Measurements from ENCODE around the gene YPEL1. TPM values are rescaled to one million over a fixed set of nuclear protein-coding genes. Genes with fewer than 3 reads are reported as not detected.

Gene YPEL1
- total and polyA plus RNA-seq, 2 of the 13 experiments (the other 11 are each of a cell fraction or from before 2014, with no cell fraction given): 0.33 to 2.5 TPM

DNA sequence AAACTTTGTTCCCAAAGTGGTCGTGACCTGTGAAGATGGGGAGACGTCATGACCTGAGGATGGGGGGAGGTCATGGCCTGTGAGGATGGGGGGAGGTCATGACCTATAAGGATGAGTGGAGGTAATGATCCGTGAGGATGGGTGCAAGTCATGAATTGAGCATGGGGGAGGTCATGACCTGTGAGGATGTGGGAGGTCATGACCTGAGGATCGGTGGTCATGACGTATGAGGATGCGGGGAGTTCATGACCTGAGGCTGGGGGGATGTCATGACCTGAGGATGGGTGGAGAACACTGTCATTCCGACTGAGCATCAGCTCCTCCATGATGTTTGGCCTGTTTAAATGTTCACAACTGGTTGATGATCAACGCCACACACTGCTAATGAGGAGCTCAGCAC lies 25.9 kb downstream of the YPEL1 start:
- Histone ChIP-seq H3K9me3 (ENCODE audit: low read length) (no peaks in the 10 kb centered on the region), H3K4me1 (ENCODE audit: insufficient read depth, low read length) (peaks cover 33% of the 10 kb centered on the region), H3K4me3 (replicated peaks in 1 of 3; ENCODE audit: insufficient read depth in 1 of 3, low read depth in 2 of 3, low read length in 3 of 3) (no peak overlapping the region), H3K27me3 (ENCODE audit: control insufficient read depth in 1 of 2, insufficient read depth in 2 of 2, low read length in 2 of 2) (peaks cover 2 to 16% of the 10 kb centered on the region in 2 experiments; a peak in 2 of 5 replicates), H3K4me2 (ENCODE audit: low read depth, low read length) (no peak overlapping the region), H3K79me2 (ENCODE audit: insufficient read depth, low read length) (no peaks in the 10 kb centered on the region), H3K9ac (ENCODE audit: insufficient read depth, low read depth, low read length) (no peak overlapping the region), H4K20me1 (ENCODE audit: insufficient read depth, low read length) (no peaks in the 10 kb centered on the region), H3K36me3 (replicated peaks in 1 of 2; ENCODE audit: control insufficient read depth in 1 of 2, insufficient read depth in 2 of 2, low read length in 2 of 2) (no peaks in the 10 kb centered on the region), H3K27ac (ENCODE audit: extremely low read length, insufficient read depth, low read length) (no peak overlapping the region), H2AFZ (ENCODE audit: low read length) (no peak overlapping the region)
- BruUV-seq (replicated peaks): no TSS peak
- ATAC-seq (no peak), DNase-seq (ENCODE audit: low spot score) (no peak), FAIRE-seq (no peak)
- 63% methylated on average over 7 of the region's 8 CpGs for WGBS (ENCODE audit: low lambda C conversion rate)
- intact Hi-C loops (cut with micrococcal nuclease; ENCODE audit: unreplicated experiment) (no loop called here), in situ Hi-C loops (cut with HindIII; ENCODE audit: extremely low pct_ligation_motif_present, low pct_unique_long_range_greater_than_20kb) (loop anchor here (5.0 to 10.0 kb wide), 2 partner anchors 45 to 238 kb away; partner anchors contain the start of gene PPIL2)
- TF ChIP-seq CREB1 (IDR thresholded peaks at IDR 0.05): peak; percentile 82
- no peak for TF ChIP-seq CREB1 (CRISPR knock-in tag; IDR thresholded peaks at IDR 0.05)
- no peak for TF ChIP-seq ATF6 (CRISPR knock-in tag; conservative IDR thresholded peaks at IDR 0.05)
- TF ChIP-seq FOXO1 (CRISPR knock-in tag; IDR thresholded peaks at IDR 0.05): no peak
- no peak for TF ChIP-seq SMAD3 (CRISPR knock-in tag; IDR thresholded peaks at IDR 0.05)
- no peak for TF ChIP-seq KLF9 (CRISPR knock-in tag; IDR thresholded peaks at IDR 0.05; ENCODE audit: low read depth)
- TF ChIP-seq TEAD3 (CRISPR knock-in tag; optimal IDR thresholded peaks at IDR 0.05; ENCODE audit: borderline replicate concordance): no peak
- ChIA-PET CTCF (ENCODE audit: low intra/inter-chr PET ratio, low total read pairs) (no interaction called here), POLR2A (no interaction called here)

DNA sequence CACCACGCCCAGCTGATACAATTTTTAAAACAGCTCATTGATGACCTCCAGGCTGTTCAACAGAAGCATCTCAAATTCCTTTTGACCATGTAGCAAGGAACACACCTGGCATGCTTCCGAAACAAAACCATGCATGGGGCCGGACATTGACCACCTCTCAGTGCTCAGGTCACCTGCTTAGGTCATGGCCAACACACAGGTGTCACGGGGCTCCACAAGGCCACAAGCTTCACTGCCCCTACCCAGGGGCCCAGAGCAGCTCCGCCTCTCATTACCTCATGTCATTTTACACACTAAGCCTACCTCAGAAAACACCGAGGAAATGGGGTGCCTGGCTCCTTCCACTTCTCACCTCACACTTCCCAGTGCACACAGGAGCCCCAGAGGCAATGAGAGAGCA lies 26.6 kb downstream of the YPEL1 start:
- Histone ChIP-seq H3K27ac (ENCODE audit: extremely low read length, insufficient read depth, low read length) (no peak overlapping the region), H3K9ac (ENCODE audit: insufficient read depth, low read depth, low read length) (no peak overlapping the region), H3K4me3 (replicated peaks in 1 of 3; ENCODE audit: insufficient read depth in 1 of 3, low read depth in 2 of 3, low read length in 3 of 3) (no peak overlapping the region), H3K9me3 (ENCODE audit: low read length) (no peaks in the 10 kb centered on the region), H3K4me1 (ENCODE audit: insufficient read depth, low read length) (peaks cover 25% of the 10 kb centered on the region), H3K79me2 (ENCODE audit: insufficient read depth, low read length) (no peaks in the 10 kb centered on the region), H4K20me1 (ENCODE audit: insufficient read depth, low read length) (no peaks in the 10 kb centered on the region), H3K27me3 (ENCODE audit: control insufficient read depth in 1 of 2, insufficient read depth in 2 of 2, low read length in 2 of 2) (peaks cover 0 to 11% of the 10 kb centered on the region in 2 experiments; a peak in 1 of 5 replicates), H3K36me3 (replicated peaks in 1 of 2; ENCODE audit: control insufficient read depth in 1 of 2, insufficient read depth in 2 of 2, low read length in 2 of 2) (no peaks in the 10 kb centered on the region), H2AFZ (ENCODE audit: low read length) (no peak overlapping the region), H3K4me2 (ENCODE audit: low read depth, low read length) (peak overlapping the region; percentile 47; the same call in 1 of the 2 replicates)
- in situ Hi-C loops (cut with HindIII; ENCODE audit: extremely low pct_ligation_motif_present, low pct_unique_long_range_greater_than_20kb): no loop called here
- intact Hi-C loops (cut with micrococcal nuclease; ENCODE audit: unreplicated experiment): no loop called here
- no peak for FAIRE-seq
- WGBS (ENCODE audit: low lambda C conversion rate): 45% methylated on average over 4 of the region's 6 CpGs
- POLR2A ChIA-PET: interaction anchor here (1.5 kb wide), 1 partner anchor 43 kb away, joined by 4 read pairs; the partner anchor contains the start of gene PPIL2
- CTCF ChIA-PET (ENCODE audit: low intra/inter-chr PET ratio, low total read pairs): no interaction called here
- DNase-seq (ENCODE audit: low spot score): peak; percentile 18
- BruUV-seq (replicated peaks): no TSS peak
- no peak for ATAC-seq
- TF ChIP-seq NR2F6 (IDR thresholded peaks at IDR 0.05): peak; percentile 39; the same call in 1 of the 2 replicates
- peak; percentile 72 for TF ChIP-seq NR2F6 (CRISPR knock-in tag; IDR thresholded peaks at IDR 0.05)
- 0 out of 2 replicates have a peak, but pooled peaks have one; percentile 14 for TF ChIP-seq RXRB (CRISPR knock-in tag; IDR thresholded peaks at IDR 0.05; ENCODE audit: borderline replicate concordance)
- peak; percentile 49; the same call in 1 of the 2 replicates for TF ChIP-seq RARA (CRISPR knock-in tag; IDR thresholded peaks at IDR 0.05)
- TF ChIP-seq SRY (CRISPR knock-in tag; IDR thresholded peaks at IDR 0.05): no peak
- 0 out of 2 replicates have a peak, but pooled peaks have one; percentile 11 for TF ChIP-seq ELF1 (CRISPR knock-in tag; IDR thresholded peaks at IDR 0.05)
- no peak for TF ChIP-seq ZNF652 (CRISPR knock-in tag; IDR thresholded peaks at IDR 0.05; ENCODE audit: borderline replicate concordance, low read depth)
- TF ChIP-seq ZNF136 (CRISPR knock-in tag; IDR thresholded peaks at IDR 0.05; ENCODE audit: low read depth): 0 out of 2 replicates have a peak, but pooled peaks have one; percentile 39
- no peak for TF ChIP-seq RORA (CRISPR knock-in tag; IDR thresholded peaks at IDR 0.05)
- TF ChIP-seq SAP130 (CRISPR knock-in tag; IDR thresholded peaks at IDR 0.05; ENCODE audit: low read depth): 0 out of 2 replicates have a peak, but pooled peaks have one; percentile 14
- no peak for TF ChIP-seq ATRX (CRISPR knock-in tag; IDR thresholded peaks at IDR 0.05; ENCODE audit: borderline replicate concordance)
- peak; percentile 53; the same call in 1 of the 2 replicates for TF ChIP-seq TFE3 (CRISPR knock-in tag; IDR thresholded peaks at IDR 0.05)
- TF ChIP-seq KLF13 (CRISPR knock-in tag; IDR thresholded peaks at IDR 0.05): no peak

All from HepG2 (cell line).